A673 (cell line): ENCODE measurements around the gene GMFB.

ENCODE experiments used
- CTCF ChIP-seq: fragments of 300-800, 200-600 bp; sonication (generic); conservative IDR thresholded peaks from 2 replicates; pipeline ENCODE4 v1.5.1; 2017; ENCODE audit warnings: low read depth, mild to moderate bottlenecking, antibody characterized with exemption, low read length, moderate library complexity, mixed read lengths
- EZH2 ChIP-seq: fragments of 200-600 bp; sonication (generic); IDR thresholded peaks from 2 replicates; pipeline ENCODE4 v1.6.1; 2017; ENCODE audit warnings: borderline replicate concordance, low read depth, mild to moderate bottlenecking, mixed read lengths, antibody characterized with exemption, low read length; ENCODE audit not compliant: poor library complexity, severe bottlenecking

- TF ChIP-seq CTCF (no peak), EZH2 (no peak)
Observed at GRCh38 chr14:54537651-54538050, 48.9 kb upstream of the GMFB start.
